GM18517 (cell line): Measurements from ENCODE around the gene RIN1.
"Not testable (repeated sequence)": the region's sequence is repeated elsewhere in the genome, so short reads cannot be mapped to it uniquely, and the experiment has no call there.

Source experiments
- ATAC-seq: cut with Tn5 transposase; IDR thresholded peaks from one replicate; pipeline ENCODE4 v1.9.1; 2021; ENCODE audit warnings: mild to moderate bottlenecking, moderate library complexity; ENCODE audit not compliant: unreplicated experiment

The RIN1 gene

DNA sequence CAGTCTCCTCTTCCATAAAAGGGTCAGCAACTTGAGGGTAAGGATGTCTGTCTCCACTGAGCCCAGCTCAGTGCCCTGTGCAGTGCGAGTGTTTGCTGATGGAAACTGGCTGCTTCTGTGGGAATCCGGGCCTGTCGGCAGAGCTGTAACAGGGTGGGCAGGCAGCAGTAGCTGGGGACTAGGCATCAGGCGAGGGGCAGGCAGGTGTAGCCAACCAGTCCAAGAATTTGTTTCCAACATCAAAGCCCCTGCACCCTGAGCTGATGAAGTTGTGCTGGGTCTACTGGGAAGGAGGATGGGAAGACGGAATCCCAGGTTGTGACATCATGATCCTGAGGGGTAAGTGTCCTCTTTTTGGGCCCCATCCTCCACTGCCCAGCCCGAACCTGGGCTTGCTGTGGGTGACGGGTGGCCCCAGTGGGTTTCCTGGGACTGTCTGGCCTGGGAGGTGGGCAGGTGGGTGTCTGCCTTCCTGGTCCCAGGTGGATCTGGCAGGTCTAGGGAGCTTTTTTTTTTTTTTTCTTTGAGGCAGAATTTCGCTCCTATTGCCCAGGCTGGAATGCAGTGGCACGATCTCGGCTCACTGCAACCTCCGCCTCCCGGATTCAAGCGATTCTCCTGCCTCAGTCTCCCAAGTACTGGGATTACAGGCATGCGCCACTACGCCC, 24.3 kb upstream of the RIN1 start:
- no peak for ATAC-seq

DNA sequence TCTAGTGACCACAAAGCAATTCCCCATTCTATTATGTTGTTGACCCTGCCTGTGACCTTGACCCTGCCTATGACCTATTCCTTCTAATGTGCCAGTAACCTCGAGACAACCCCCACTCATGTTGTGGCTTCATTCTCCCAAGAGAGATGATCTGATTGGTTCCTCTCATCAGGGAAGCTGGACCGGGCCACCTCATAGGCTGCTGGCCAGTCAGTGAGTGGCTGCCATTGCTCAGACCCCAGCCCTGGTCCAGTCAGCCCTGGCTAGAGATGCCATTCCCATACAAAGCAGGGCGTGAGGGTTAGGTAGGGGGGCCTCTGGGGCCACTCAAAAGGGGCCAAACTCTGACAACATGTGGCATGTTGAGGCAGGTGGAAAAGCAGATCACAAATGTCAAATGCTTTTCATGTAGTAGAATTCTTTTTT, 23.4 kb upstream of the RIN1 start:
- ATAC-seq: no peak

DNA sequence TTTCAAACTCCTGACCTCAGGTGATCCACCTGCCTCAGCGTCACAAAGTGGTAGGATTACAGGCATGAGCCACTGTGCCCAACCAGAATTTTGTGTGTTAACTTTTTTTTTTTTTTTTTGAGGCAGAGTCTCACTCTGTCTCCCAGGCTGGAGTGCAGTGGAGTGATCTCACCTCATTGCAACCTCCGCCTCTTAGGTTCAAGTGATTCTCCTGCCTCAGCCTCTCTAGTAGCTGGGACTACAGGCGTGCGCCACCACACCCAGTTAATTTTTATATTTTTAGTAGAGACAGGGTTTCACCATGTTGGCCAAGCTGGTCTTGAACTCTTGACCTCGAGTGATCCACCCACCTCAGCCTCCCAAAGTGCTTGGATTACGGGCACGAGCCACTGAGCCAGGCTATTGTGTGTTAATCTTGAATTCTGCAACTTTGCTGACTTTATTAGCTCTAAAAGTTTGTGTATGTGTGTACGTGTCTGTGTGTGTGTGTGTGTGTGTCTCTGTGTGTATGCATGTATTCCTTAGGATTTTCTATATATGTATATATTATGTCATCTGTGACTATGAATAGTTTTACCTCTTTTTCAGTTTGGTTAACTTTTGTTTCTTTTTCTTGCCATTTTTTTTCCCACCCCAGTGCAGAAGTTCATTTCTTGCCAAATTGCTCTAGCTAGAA, 14.5 kb upstream of the RIN1 start:
- ATAC-seq: not testable (repeated sequence)

DNA sequence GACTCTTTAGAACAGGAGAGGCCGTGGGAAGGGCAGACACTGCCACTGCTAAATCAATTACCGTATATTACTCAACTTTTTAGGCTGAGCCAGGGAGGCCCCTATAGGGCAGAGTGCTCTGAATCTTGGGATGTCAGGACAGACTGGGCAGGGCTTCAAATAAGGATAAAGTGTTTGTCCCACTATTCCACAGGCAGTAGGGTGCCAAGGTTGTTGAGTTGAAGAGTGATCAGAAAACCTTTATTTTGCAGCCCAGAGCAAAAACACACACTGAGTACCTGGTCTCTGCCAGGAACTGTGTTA, 12.8 kb upstream of the RIN1 start:
- ATAC-seq: no peak

DNA sequence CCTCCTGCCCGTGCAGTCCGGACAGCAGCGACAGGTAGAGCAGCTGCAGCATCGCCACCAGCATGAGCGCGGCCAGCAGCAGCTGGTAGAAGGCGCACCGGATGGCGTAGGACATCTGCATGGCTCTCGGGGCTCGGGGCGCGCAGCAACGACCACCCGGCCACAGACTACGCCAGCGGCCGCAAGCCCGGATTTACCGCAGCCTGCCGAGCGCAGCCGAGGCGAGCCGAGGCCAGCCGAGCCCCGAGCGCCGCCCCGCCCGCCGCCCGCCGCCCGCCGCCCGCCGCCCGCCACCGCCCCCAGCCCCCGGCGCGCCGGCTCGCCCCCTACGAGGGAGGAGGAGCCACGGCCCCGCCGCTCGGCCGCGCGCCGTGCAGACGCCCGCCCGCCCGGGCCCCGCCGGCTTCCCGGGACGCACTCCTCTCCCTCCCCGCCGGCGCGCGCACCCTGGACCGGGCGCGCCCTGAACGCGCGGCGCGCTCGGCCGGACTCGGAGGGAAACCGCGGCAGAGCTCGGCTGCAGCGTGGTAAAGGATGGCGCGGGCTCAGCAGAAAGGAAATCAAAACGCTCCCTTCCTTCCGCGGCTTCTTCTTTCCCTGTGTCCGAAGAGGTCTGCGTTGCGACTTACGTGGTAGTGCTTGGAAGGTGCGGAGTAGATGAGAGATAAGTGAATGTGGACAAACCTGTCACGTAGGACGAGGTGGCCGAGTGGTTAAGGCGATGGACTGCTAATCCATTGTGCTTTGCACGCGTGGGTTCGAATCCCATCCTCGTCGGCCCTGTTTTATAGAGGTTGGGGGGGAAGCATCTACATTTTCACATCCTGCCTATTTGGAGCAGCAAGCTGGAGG, 11.4 kb upstream of the RIN1 start, which contains the start of gene B4GAT1:
TSS of gene B4GAT1 (minus strand) at position 205 of the 852 bp plus-strand sequence. CDS start at position 121, 84 bp downstream.
- ATAC-seq: peak; percentile 50

DNA sequence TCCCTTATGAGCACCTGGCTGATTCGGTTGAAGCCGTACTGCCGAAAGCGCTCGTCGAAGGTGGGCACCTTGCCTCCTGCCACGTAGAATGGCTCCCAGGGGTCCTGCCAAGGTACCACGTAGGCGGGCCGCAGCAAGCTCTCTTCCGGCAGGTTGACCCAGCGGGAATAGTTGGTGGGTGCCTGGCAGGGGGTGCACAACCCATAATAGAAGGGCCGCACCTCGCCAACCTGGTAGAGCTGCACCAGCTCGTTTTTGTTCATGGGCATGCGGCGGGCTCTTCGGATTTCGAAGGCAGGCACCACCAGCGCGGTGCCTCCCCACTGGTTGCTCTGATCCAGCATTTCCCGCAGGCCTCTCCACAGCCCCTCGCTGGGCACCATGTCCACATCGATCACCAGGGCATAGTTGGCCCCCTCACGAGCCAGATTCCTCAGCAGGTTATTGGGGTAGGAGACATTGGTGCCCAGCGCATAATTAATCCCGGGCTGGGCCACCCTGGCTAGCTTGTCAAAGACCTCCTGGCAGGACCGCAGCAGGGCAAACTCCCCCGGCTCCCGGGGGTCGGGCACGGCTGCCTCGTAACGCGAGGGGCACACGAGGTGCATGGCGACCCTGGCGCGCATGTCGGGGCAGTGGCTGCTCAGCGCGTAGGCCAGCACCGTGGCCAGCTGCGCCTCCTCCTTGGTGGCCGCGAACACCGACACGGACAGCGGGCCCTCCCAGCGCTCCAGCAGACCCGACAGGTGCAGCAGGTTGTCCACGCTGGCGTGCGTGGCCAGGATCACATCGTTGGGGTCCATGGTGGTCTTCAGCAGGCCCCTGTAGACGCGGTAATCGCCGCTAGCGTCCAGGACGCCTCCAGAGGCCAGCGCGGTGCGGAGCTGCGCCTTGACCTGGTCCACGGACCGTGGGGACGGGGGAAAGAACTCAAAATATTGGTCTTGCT, 10.5 kb upstream of the RIN1 start:
- ATAC-seq: no peak

DNA sequence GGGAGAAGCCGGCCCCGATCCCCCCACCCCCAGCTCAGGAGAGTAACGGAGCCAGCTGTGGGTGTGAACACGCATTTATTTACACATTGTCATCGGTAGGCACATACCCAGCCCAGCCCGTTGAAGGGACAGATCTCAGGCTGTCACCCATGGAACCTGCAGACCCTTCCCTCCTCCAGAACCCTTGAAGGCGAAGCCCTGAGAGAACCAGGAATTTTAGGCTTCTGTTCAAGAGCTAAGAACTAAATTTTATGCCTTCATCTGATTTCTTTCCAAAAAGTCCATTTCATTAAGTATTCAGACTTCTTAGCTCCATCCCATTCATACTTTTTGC, 9.0 kb upstream of the RIN1 start:
- ATAC-seq: no peak

DNA sequence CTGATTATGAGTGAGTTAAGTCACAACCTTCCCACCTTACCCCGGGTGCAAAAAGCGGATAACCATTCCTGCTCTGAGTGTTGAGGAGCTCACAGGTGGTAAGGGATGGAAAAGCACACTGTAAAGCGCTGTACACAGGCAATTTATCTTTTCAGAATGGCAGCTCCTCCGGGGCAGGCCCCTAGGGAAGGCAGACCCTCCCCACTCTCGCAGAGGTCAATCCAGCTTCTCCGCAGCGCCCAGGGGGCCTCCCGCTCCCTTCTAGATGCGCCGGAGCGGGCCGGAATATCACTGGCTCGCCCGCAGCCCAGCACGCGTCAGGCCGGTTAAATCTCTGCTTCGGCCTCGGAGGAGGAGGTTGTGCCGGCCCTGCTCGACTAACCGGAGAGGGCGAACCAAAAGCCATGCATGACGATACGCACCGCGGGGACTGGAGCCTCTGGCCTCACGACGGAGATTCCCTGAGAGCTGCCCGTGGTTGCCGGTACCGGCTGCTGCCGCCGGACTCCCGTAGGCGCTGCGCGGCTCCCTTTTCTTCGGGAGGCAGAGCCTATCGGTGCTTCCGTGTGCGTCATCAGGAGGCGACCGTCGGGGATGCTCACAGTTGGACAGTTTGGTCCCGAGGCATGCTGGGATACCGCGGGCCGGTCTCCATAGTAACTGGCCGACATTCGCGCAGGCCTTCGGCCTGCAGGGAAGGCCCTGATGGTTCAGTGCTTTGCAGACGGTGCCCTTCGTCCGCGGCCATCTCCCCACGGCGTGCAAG, 8.5 kb upstream of the RIN1 start, which contains the start of gene BRMS1:
TSS of gene BRMS1 (minus strand) at position 555 of the 766 bp plus-strand sequence. CDS start 2,870 bp downstream, outside the sequence.
- ATAC-seq: peak; percentile 58

DNA sequence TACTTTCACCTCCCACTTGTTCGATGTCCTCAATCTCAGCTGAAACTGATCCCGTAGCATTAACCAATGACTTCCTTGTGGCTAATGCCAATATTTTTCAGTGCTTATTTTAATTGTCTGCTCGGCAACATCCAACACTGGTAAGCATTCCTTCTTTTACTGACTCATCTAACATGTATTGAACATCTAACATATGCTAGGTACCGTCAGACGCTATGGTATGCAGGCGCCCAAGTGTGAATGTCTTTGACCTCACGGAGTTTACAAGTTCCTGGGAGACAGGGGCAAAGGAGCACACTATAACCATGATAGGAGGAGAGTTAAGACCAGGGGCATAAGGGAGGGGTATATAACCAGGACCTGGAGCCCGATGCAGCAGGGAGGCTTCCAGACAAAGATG, 6.9 kb upstream of the RIN1 start:
- ATAC-seq: no peak

DNA sequence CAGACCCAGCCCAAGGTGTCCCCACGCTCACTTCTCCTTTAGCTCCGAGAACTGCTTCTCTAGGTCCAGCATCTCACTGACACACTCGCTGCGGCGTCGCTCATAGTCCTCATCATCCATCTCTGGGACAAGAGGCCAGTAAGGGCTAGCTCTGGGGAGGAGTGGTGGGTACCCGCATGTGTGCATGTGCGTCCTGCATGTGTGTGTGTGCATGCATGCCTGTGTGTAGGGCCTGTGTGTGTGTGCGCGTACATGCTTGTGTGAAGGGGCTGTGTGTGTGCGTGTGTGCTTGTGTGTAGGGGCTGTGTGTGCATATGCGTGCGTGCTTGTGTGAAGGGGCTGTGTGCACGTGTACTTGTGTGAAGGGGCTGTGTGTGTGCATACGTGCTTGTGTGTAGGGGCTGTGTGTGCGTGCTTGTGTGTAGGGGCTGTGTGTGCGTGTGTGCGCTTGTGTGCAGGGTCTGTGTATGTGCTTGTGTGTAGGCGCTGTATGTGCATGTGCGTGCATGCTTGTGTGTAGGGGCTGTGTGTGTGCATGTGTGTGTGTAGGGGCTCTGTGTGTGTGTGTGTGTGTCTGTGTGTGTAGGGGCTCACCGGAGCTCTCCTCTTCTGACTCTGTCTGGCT, 5.4 kb upstream of the RIN1 start:
- ATAC-seq: no peak

DNA sequence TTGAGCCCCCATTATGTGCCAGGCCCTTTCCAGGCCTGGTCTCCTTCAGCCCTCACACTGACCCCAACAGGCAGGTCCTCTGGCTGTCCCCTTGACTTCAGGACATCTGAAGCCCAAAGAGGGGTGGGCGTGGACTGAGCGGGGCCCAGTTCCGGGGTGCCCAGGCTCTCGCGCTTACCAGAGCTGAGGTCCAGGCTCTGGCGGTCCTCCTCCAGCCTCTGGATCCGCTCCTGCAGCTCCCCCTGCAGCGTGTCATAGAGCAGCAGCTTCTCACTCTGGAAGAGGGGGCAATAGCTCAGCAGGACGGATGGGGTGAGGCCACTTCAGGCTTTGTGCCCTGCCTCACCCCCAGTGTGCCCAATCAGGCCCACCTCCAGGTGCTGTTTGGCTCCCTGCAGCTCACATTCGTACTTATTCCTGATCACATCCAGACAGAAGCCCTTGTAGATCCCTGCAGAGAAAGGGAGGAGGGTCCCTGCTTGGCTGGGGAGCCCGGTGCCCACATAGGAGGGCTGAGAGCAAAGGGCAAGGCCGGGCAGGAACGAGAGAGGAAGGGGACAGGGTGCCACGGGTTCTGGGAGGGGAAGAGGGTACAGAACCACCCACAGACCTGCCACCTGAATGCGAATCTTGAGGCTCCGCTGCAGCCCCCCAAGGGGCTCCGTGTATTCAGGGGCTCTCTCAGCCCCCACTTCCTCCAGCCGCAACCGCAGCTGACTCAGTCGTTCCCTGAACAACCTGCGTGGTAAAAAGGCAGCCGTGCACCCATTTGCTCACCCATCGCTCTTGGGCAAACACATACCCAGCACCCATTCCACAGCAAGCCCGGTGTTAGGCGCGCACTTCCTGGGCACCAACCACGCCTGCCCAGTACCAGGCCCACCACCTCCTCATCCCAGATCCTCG, 4.6 kb upstream of the RIN1 start:
- ATAC-seq: no peak

DNA sequence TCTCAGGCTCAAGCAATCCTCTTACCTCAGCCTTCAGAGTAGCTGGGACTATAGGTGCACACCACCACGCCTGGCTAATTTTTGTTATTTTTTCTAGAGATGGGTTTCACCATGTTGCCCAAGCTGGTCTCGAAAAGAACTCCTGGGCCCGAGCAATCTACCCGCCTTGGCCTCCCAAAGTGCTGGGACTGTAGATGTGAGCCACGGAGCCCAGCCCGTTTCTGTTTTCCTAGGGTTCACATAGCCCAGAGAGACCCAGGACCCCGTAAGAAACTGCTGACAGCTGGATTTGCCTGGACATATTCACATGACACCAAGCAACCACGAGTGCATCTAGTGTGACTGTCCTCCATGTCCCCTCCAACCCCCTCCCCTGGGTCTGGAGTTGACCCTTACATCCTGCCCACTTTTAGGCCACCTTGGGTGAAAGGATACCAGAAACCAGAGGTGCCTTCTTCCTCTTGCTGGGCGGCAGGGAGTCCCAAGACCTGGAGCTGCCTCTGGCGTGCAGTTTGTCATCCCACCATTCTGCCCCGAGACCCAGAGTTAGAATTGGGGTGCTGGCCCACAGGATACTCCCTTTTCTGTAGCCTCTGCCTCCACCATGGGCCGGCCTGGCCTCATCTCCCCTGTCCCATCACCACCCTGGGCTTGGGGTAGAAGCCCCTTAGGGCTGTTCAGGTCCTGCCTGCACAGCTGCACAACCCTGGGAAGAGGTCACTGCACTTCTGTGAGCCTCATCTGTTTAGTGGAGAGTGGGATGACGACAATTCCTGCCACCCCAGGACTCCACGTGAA, 3.7 kb upstream of the RIN1 start:
- no peak for ATAC-seq

DNA sequence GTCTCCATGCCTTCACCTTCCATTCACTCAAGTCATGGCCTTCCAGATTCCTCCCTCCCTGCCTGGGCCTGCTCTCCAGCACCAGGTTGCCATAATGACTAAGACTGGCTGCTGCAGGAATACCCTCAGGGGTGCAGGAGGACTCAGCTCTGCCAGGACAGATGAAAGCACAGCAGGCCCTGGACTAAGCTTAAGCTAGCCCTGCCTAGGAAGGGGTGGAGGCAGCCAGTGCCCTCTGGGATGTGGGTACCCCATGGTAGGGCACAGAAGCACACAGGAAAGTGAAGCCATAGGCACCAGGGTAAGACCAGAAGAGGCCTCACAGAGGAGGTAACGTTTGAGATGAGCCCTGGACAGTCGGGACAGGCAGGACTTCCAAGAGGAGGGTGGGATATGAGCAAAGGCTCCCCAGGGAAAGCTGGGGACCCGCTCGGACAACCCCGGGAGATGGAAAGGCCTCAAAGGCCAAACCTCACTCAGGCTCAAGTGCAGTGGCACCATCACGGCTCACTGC, 3.0 kb upstream of the RIN1 start:
- no peak for ATAC-seq

DNA sequence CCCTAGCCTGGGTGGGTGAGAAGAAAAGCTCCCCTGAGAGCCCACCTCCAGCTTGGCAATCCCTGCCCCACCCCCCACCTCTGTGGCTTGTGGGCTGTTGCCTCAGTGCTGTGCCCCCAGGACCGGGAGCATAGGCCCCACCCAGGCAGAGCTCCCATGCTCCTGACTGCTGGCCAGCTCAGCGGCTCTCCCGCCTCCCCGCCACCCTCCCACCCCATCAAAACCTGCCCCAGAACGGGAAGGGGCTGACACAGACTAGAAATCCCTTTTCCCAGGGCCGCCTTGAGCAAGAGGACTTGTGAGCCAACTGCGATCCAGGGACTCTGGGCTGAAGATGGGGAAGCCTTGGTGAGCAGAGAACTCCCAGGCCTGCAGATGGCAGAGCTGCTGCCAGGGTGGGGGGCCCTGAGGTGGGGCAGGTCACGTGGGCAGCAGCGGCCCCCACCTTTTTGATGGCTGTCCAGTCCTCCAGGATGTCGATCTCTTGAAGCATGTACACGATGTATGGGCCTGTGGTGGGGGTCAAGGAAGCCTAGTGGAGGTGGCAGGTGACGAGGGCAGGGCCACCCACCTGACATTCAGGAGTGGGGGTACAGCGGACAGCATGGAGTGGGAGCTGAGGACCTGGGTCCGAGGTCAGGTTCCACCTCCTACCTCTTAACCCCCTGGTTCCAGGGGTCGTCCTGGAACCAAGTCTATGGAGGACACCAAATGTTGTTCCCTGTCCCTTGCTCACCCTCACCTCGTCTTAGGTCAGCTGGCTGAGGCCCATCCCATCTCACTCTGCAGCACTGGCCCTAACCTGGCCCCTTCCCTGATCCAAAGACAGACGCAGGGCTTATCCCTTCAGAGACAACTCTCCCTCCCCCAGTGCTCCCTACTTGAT, 2.3 kb upstream of the RIN1 start:
- no peak for ATAC-seq

DNA sequence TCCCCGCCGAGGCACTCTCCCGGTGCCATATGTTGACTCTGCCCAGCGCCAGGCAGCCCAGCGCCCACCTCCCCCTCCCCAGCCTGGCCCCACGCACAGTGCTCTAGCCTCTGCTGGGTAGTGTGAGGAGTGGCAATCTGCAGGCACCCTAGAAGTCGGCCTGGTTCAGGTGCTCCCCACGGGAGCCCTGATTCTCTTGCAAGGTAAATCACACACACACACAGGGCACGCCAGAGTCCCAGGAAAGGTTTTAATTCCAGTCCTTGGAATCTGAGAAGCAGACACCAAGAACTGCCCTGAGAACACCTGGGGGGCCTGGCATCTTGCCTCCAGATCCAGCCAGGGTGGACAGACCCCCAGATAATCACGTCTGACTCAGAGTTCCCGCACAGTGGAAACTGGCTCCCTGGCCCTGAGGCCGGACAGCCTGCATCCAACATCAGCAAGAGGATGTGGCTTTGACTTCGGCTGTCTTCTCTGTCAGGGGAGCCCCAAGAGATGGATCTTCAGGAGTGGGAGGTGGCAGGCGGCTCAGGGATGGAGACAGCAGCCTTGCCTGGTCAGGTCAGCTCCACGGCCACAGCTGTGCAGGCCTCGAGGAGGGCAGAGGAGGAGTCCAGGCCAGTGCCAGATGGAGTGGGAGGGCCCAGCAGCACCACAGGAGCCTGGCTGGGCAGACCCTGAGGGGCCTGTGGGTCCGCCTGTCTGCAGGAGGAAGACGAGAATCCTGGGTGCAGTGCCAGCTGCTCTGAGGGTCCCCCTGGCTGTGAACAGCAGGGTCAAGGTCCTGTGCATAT, 1.1 kb upstream of the RIN1 start:
- no peak for ATAC-seq
